T-helper 17 cell (primary cell): Measurements from ENCODE around the gene SYT6. TPM values are rescaled to one million over a fixed set of nuclear protein-coding genes. Genes with fewer than 3 reads are reported as not detected.

ENCODE experiments used
- ATAC-seq: fragments of 150-1000 bp; cut with Tn5 transposase; 2 replicates; pipeline ENCODE4 v1.10.0; 2021; ENCODE audit warnings: mild to moderate bottlenecking, moderate library complexity
- DNase-seq, 3 donors: peaks; one replicate each; pipeline versions ENCODE4 v3.0.0 to v3.0.0-alpha.2; 2020 to 2021
- H3K9me3 ChIP-seq: one replicate; pipeline ENCODE4 v1.7.0; 2013; ENCODE audit warnings: low read length, mild to moderate bottlenecking; ENCODE audit not compliant: control insufficient read depth, poor library complexity, severe bottlenecking
- H3K27ac Mint-ChIP-seq: one replicate; pipeline ENCODE4 v1.8.0; 2022; ENCODE audit warnings: mild to moderate bottlenecking, moderate library complexity, mixed read lengths
- H3K27me3 Mint-ChIP-seq: one replicate; pipeline ENCODE4 v1.8.0; 2022; ENCODE audit warnings: mixed read lengths
- H3K36me3 Mint-ChIP-seq: one replicate; pipeline ENCODE4 v1.8.0; 2022; ENCODE audit warnings: low read depth, mixed read lengths
- H3K4me1 Mint-ChIP-seq: one replicate; pipeline ENCODE4 v1.8.0; 2022; ENCODE audit warnings: mild to moderate bottlenecking, mixed read lengths
- H3K4me3 Mint-ChIP-seq: one replicate; pipeline ENCODE4 v1.8.0; 2022; ENCODE audit warnings: mild to moderate bottlenecking, moderate library complexity, mixed read lengths
- total RNA-seq, 4 donors: library from RNA in 2 of 4; stranded (reverse) in 2 of 4; gene quantifications; one replicate each; pipeline ENCODE4 v1.2.3 and lab custom pipeline; 2022 to 2026

Gene SYT6, protein sequence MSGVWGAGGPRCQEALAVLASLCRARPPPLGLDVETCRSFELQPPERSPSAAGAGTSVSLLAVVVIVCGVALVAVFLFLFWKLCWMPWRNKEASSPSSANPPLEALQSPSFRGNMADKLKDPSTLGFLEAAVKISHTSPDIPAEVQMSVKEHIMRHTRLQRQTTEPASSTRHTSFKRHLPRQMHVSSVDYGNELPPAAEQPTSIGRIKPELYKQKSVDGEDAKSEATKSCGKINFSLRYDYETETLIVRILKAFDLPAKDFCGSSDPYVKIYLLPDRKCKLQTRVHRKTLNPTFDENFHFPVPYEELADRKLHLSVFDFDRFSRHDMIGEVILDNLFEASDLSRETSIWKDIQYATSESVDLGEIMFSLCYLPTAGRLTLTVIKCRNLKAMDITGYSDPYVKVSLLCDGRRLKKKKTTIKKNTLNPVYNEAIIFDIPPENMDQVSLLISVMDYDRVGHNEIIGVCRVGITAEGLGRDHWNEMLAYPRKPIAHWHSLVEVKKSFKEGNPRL
- under 1 TPM in 1 of 2 donors, not detected in 1; 0.10 TPM for total RNA-seq
- total RNA-seq (lab: John Stamatoyannopoulos, UW): 0 reads per million in 2 donors

DNA sequence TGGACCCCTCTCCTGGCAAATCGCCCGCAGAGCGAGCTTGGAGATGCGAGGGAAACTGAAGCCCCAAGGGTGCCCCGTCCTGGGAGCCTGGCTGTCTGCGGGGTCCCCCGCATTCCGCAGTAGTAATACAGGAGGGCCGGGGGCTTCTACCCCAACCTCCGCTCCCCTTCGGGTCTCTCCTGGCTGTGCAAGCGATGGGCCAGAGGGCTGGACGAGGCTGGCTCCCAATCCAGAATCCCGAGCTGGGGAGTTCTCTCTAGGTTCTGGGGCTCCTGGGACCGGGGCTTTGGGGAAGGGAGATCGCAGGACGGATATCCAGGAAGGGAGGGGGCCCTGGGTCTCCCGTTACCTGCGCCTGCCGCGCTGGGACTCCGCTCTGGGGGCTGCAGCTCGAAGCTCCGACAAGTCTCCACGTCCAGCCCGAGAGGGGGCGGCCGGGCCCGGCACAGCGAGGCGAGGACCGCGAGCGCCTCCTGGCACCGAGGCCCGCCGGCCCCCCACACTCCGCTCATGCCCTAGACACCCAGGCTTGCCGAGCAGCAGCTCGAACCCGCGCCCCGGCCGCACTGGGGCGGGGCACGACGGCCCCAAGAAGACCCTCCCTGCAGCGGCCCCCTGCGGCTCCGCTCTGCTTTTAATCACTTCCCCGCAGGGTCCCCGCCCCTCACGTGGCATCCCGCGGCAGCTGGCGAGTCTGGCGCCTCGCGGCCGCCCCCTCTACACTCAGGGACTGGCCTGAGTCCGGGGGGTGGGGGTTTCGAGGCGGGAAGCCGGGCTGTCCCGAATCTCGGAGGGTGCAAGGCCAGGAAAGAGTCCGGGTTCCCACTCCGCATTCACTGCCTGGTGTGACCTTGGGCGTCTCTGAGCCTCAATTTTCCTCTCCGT, at the start of gene SYT6:
TSS of gene SYT6 (minus strand) at position 609 of the 885 bp plus-strand sequence. CDS start at position 512, 97 bp downstream.
- H3K4me3 Mint-ChIP-seq: peak within 1 kb of the TSS; percentile 84
- peaks cover 3% of the 10 kb centered on the region for H3K36me3 Mint-ChIP-seq
- H3K27me3 Mint-ChIP-seq: peaks cover 83% of the 10 kb centered on the region
- peaks cover 3% of the 10 kb centered on the region for H3K4me1 Mint-ChIP-seq
- ATAC-seq (peak; percentile 14), DNase-seq (no peak)
- H3K9me3 ChIP-seq: peaks cover 3% of the 10 kb centered on the region
- peak within 1 kb of the TSS; percentile 9 for H3K27ac Mint-ChIP-seq

DNA sequence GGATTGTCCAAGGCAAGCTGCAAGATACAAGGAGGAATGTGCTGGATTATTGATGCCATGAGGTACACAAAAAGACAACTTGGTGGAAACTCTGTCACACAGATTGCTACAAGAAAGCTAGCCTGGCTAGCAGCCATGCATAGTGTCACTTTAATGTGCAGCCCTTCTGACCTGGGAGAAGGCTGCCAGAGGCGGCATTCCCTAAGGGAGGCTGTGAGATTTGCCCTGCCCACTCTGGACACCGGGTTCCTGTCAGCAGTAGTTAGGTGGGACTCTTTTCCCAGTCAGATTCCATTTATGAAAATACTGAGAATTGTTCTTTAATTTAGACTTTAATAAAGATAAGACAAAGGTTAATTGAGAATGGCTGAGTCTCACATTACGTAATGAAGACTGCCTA, 47.8 kb upstream of the SYT6 start:
- Mint-ChIP-seq H3K4me1 (no peaks in the 10 kb centered on the region), H3K27me3 (peaks cover 68% of the 10 kb centered on the region), H3K27ac (no peak overlapping the region), H3K4me3 (no peak overlapping the region), H3K36me3 (peaks cover 2% of the 10 kb centered on the region)
- H3K9me3 ChIP-seq: no peaks in the 10 kb centered on the region
- ATAC-seq: no peak
- no peak for DNase-seq

DNA sequence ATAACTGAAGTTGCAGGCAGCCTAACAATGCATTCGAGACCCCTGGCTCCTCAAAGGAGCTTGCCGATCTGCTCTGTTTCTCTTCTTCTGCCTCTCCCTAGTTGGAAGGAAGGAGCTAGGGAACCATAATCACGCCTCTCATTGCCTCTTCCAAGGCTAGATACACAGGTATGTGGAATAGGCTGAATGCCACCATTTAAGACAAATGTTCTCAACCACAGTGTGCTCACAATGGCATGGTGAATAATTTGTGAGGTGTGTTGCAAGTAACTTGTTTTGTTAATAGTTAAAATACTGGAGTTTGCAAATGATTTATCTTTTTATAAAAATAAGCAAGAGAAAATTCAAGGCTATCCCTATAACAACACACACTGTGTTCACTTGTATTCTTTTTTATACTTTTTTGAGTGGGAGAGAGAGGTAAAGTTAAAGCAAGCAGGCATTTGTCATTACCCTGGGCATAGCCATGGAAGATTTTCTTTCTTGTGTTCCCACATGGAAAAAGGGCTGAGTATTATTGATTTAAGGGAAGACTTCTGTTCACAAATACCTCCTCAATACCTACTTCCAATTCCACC, 45.4 kb upstream of the SYT6 start:
- H3K4me1 Mint-ChIP-seq: peaks cover 5% of the 10 kb centered on the region
- H3K27ac Mint-ChIP-seq: no peak overlapping the region
- no peak for ATAC-seq
- no peak overlapping the region for H3K4me3 Mint-ChIP-seq
- no peak for DNase-seq
- no peaks in the 10 kb centered on the region for H3K9me3 ChIP-seq
- H3K27me3 Mint-ChIP-seq: peaks cover 64% of the 10 kb centered on the region
- H3K36me3 Mint-ChIP-seq: peaks cover 4% of the 10 kb centered on the region

DNA sequence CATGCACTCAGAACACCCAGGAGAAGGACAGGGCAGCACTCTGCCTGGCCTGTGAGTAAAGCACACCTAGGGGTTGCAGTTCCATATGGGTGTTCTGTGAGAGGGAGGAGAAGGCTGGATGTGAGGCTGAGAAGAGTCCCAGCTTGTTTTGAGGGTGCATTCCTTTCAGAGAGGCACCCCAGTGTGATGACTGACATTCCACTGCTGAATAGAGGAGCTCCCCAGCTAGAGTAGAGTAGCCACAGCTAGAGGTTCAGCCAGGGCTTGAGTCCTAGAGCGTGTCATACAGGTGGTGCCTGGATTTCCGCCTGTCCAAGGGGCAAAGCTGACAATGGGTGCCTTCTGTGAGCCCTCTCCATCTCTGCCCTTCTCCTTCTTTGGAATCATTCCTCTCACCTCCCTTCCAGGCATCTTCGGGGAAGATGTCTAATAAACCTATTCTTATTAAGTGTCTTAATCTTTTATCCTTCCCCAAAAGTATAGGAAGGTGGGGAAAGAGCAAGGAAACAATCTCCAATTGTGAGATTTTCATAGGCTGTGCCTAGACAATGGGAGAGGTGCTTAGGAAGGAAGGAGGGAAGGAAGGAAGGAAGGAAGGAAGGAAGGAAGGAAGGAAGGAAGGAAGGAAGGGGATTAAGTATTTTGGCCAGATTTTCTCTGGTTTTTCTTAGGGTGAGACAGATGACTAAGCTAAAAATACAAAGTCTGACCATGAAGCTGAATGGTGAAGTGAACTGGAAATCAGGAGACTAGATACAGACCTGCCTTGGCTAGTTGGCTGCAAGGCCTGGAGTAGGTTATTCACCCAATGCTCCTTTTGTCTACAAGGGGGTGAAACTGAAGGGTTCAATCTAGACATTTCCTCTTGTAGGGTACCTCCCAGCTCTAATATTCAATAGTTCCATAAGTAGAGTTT, 43.6 kb upstream of the SYT6 start:
- Mint-ChIP-seq H3K27ac (no peak overlapping the region), H3K36me3 (peaks cover 4% of the 10 kb centered on the region), H3K27me3 (peaks cover 54% of the 10 kb centered on the region), H3K4me3 (no peak overlapping the region), H3K4me1 (peaks cover 5% of the 10 kb centered on the region)
- no peak for ATAC-seq
- no peak for DNase-seq
- no peaks in the 10 kb centered on the region for H3K9me3 ChIP-seq

DNA sequence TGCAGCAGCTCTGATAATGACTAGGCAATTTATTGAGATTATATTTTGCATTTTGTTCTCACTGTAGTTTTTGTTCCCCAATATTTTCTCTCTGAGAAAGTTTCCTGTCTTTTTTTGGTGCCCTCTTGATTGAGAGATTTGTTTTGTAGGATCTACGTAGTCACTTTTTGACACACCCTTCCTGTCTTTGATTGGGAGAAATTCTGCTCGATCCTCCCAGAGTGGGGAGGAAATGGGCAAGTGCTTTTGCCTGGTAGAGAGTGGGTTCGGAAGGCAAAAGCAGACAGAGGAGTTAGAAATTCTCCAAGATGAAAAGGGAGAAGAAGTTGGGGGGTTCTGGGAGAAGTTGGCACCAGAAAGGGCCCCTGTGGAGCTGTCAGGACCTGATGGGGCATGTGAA, 42.1 kb upstream of the SYT6 start:
- peaks cover 45% of the 10 kb centered on the region for H3K27me3 Mint-ChIP-seq
- no peak overlapping the region for H3K27ac Mint-ChIP-seq
- ATAC-seq: no peak
- H3K4me3 Mint-ChIP-seq: no peak overlapping the region
- H3K36me3 Mint-ChIP-seq: peaks cover 4% of the 10 kb centered on the region
- no peaks in the 10 kb centered on the region for H3K9me3 ChIP-seq
- H3K4me1 Mint-ChIP-seq: peaks cover 5% of the 10 kb centered on the region
- no peak for DNase-seq

DNA sequence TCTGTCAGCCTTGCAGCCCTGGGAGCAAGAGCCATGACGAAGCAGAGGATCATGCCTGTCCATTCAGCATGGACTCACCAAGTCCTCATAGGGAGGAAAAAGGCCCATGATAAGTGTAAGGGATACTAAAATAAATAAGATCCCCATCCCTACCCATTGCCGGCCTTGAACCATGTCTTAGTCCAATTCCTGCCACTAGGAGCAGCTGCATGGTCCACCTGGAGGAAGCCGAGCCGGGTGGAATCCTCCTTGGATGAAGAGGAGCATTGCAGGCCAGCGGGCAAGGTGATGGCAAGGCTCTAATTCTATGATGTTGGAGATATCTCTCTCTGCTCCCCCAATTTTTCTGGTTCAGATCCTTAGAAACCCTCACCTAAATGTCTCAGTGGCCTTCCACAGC, 38.7 kb upstream of the SYT6 start:
- peaks cover 38% of the 10 kb centered on the region for H3K27me3 Mint-ChIP-seq
- H3K4me3 Mint-ChIP-seq: no peak overlapping the region
- ATAC-seq (no peak), DNase-seq (no peak)
- peaks cover 2% of the 10 kb centered on the region for H3K36me3 Mint-ChIP-seq
- H3K4me1 Mint-ChIP-seq: peaks cover 5% of the 10 kb centered on the region
- H3K27ac Mint-ChIP-seq: no peak overlapping the region
- no peaks in the 10 kb centered on the region for H3K9me3 ChIP-seq

DNA sequence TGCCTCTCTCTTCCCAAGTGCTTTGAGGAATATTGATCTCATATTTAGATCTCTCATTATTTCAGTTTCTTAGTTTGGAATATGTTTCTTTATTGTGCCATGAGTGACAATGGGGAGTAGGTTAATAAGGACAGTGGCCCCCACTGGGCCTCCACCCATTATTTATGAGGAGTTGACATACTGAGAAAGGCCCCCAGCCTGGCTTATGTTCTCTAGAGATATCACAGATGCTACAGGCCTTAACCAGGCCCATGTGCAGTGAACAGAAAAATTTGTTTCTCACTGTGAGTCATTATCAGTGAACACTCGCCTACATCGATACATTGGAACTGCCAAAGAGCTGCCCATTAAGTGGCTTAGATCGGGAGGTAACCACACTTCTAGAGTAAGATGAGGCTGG, 35.7 kb upstream of the SYT6 start:
- no peaks in the 10 kb centered on the region for H3K4me1 Mint-ChIP-seq
- peaks cover 13% of the 10 kb centered on the region for H3K27me3 Mint-ChIP-seq
- H3K9me3 ChIP-seq: no peaks in the 10 kb centered on the region
- no peak for ATAC-seq
- no peaks in the 10 kb centered on the region for H3K36me3 Mint-ChIP-seq
- H3K4me3 Mint-ChIP-seq: no peak overlapping the region
- H3K27ac Mint-ChIP-seq: no peak overlapping the region
- DNase-seq: no peak

DNA sequence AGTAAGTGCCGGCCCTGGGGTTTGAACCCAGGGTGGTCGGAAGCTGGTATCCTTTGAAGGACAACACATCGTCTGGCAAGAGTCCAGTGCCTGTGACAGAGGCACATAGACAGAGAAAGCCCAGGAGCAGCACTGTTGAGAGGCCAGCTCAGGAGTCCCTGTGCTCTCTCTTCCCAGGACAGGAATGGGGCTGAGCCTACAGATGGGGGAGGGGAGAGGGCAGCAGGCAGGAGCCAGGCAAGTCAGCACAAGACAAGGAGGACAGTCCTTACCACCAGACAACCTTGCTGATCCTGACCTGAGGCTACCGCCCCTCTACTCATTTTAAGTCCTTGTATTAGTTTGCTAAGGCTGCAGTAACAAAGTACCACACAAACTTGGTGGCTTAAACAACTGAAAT, 27.7 kb upstream of the SYT6 start:
- no peaks in the 10 kb centered on the region for H3K9me3 ChIP-seq
- H3K27ac Mint-ChIP-seq: no peak overlapping the region
- DNase-seq (no peak), ATAC-seq (no peak)
- H3K4me3 Mint-ChIP-seq: no peak overlapping the region
- no peaks in the 10 kb centered on the region for H3K36me3 Mint-ChIP-seq
- peaks cover 6% of the 10 kb centered on the region for H3K27me3 Mint-ChIP-seq
- H3K4me1 Mint-ChIP-seq: no peaks in the 10 kb centered on the region

DNA sequence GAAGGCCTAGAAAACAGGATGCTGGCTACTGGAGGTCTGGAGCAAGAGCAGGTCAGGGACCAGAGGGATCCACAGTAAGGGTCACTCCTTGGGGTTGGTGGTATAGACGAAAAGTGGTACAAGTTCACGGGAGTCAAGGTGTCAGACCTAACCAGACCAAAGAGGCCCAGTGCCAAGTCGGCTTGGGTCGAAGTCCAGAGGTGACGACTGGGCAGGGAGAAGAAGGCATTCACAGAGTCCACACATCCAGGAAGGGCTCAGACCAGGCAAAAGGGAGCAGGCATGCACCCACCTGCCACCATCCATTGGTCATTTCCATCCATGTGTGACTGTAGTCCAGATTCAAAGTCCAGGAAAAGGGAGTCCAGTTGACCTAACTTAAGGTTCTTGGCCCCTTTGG, 27.1 kb upstream of the SYT6 start:
- no peak for DNase-seq
- peaks cover 6% of the 10 kb centered on the region for H3K27me3 Mint-ChIP-seq
- ATAC-seq: no peak
- no peak overlapping the region for H3K4me3 Mint-ChIP-seq
- no peak overlapping the region for H3K27ac Mint-ChIP-seq
- no peaks in the 10 kb centered on the region for H3K4me1 Mint-ChIP-seq
- no peaks in the 10 kb centered on the region for H3K9me3 ChIP-seq
- H3K36me3 Mint-ChIP-seq: no peaks in the 10 kb centered on the region

DNA sequence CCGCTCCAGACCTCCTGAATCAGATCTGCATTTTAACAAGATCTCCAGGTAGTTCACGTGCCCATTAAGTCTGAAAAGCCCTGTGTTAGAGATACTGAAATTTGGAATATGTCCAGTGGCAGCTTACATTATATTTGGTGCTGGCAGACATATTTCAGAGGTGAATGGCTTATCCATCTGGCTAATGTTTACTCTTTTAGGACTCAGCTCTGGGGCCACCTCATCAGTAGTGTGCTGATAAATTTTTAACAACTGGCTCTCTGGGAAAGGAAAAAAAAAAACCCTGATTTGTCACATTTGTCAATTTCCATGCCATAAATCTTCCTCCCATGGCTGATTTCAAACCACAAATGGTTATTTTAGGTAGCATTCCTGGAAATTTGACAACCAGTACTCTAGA, 25.3 kb upstream of the SYT6 start:
- DNase-seq: no peak
- H3K4me1 Mint-ChIP-seq: no peaks in the 10 kb centered on the region
- no peak for ATAC-seq
- H3K4me3 Mint-ChIP-seq: no peak overlapping the region
- no peak overlapping the region for H3K27ac Mint-ChIP-seq
- no peaks in the 10 kb centered on the region for H3K9me3 ChIP-seq
- no peaks in the 10 kb centered on the region for H3K36me3 Mint-ChIP-seq
- H3K27me3 Mint-ChIP-seq: peaks cover 6% of the 10 kb centered on the region

DNA sequence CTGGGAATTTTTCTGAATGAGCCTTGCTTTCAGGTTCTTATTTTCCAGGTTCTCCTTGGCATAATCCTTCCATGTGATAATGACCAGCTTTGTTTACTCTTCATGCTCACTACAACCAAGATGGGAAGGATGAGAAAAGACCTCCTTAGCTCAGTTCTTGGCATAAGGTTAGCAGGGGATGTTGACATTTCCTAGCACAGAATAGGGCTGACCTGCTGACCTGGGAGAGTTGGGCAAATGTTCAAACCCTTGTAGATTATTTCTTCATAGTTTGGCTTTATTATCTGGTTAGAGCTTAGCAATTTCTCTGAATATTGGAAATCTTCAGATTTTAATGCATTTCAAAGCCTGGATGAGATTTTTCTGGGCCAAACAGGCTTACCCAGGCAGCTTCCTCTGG, 23.6 kb upstream of the SYT6 start:
- ATAC-seq (no peak), DNase-seq (no peak)
- H3K27me3 Mint-ChIP-seq: peaks cover 6% of the 10 kb centered on the region
- H3K4me1 Mint-ChIP-seq: no peaks in the 10 kb centered on the region
- H3K36me3 Mint-ChIP-seq: no peaks in the 10 kb centered on the region
- no peak overlapping the region for H3K4me3 Mint-ChIP-seq
- H3K27ac Mint-ChIP-seq: no peak overlapping the region
- no peaks in the 10 kb centered on the region for H3K9me3 ChIP-seq

DNA sequence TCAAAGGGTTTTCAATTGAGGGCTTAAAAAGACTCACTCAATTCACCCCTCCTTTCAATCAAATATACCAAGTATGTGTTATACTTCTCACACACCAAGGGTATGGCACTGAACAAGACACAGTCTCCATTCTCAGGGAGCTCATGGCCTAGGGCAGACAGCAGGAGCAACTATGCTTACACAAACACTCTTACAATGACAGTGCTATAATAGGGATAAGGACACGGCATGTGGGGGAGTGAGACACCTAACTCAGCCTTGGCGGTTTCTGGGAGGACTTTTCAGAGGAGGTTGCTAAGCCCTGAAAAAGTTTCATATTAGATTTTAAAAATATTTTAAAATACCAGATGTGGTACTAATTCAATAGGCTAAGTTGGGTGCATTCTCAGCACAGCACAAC, 22.7 kb upstream of the SYT6 start:
- ATAC-seq (no peak), DNase-seq (no peak)
- no peaks in the 10 kb centered on the region for H3K4me1 Mint-ChIP-seq
- H3K36me3 Mint-ChIP-seq: no peaks in the 10 kb centered on the region
- no peaks in the 10 kb centered on the region for H3K9me3 ChIP-seq
- H3K27me3 Mint-ChIP-seq: peaks cover 6% of the 10 kb centered on the region
- no peak overlapping the region for H3K27ac Mint-ChIP-seq
- H3K4me3 Mint-ChIP-seq: no peak overlapping the region
